HG02623 (cell line): ENCODE measurements around the gene TNFSF4.
"Not testable (repeated sequence)": the region's sequence is repeated elsewhere in the genome, so short reads cannot be mapped to it uniquely, and the experiment has no call there.

Source experiments
- ATAC-seq: cut with Tn5 transposase; IDR thresholded peaks from one replicate; pipeline ENCODE4 v1.9.1; 2021; ENCODE audit warnings: moderate library complexity; ENCODE audit not compliant: unreplicated experiment

The TNFSF4 gene

DNA sequence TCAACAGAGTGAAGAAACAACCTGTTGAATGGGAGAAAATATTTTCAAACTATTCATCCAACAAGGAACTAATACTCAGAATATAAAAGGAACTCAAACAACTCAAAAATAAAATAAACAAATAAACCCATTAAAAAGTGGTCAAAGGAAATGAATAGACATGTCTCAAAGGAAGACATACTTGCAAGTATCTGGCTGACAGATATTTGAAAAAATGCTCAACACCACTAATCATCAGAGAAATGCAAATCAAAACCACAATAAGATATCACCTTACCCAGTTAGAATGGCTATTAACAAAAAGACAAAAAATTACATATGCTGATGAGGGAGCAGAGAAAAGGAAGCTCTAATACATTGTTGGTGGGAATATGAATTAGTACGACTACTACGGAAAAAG lies 38.2 kb downstream of the TNFSF4 start:
- no peak for ATAC-seq

DNA sequence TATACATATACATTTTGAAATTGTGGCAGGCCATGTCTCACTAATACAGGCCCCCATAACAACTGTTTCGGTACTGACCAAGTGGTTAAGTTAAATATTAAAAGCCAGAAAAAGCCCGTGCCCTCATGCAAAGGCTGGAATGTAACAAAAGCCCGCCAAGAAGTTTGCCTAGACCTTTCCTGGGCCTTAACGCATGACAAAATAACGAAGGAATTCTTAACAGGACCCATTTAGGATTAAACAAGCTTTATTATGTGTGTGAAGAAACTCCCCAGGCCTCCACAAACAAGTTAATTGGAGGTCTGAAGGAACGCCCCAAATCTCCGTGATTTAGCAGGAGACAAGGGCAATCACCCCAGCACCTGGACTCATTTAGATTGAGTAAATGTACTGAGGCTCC lies 42.4 kb downstream of the TNFSF4 start:
- ATAC-seq: no peak

DNA sequence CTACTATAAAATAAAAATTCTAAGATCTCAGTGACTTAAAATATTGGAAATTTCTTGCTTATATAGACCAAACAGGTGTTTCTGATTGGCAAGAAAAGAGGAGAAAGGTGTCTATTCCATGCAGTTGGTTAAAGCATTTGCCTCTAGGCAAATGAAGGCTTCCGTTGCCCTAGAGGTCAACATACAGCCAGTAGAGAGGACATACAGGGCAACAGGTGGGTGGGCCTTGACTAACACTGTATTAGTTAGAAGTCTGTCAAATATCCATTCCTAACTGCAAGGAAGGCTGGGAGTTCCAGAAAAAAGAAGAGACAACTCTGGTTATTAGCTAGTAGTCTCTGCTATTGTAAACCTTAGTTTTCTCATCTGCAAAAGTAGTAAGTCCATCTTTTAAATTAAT lies 43.0 kb downstream of the TNFSF4 start:
- no peak for ATAC-seq

- no peak for ATAC-seq
Measured at GRCh38 chr1:173163222-173163621, 43.9 kb downstream of the TNFSF4 start.

- ATAC-seq: no peak
Measured at GRCh38 chr1:173162601-173163000, 44.5 kb downstream of the TNFSF4 start.

GRCh38 chr1:173161510-173162221 lies 45.5 kb downstream of the TNFSF4 start:
- ATAC-seq: no peak

- ATAC-seq: not testable (repeated sequence)
Measured at GRCh38 chr1:173153964-173154363, 53.2 kb downstream of the TNFSF4 start.

GRCh38 chr1:173153503-173153902 lies 53.6 kb downstream of the TNFSF4 start:
- ATAC-seq: no peak

DNA sequence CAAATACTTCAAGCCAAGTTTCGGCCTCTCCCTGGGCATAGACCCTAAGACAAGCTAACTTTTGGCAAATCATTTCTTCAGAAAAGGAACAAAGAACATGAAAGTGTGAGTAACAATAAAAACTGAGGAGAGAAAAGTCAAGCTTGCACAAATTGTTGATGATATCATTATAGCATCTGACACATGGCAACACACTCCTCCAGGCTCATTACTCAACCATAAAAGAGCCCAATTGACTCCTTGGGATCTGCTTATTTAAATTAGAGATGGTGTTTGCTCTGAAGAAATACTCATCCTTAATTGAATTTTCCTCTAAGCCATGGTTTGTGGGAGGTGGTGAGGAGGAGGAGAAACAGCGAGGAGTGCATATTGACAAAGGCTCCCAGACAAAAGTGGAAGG lies 54.5 kb downstream of the TNFSF4 start:
- no peak for ATAC-seq

- no peak for ATAC-seq
Measured at GRCh38 chr1:173150795-173151194, 56.3 kb downstream of the TNFSF4 start.

DNA sequence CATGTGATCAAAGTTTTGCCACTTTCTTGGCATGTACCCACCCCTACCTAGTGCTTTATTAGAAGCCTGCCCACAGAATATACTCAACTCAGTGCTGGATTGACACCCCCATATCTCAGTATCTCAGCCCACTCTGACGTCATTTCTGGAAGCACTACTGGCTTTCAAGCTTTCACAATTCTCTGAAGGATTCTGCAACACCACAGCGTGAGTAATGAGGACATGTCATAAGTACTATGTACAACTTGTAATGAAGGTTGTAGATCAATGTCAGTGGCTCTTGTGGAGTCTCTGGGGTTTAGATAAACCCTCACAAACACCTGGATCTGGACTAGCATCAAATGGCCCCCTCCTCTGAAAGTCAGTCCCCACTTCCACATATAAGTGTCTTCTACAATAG lies 57.2 kb downstream of the TNFSF4 start:
- no peak for ATAC-seq

- no peak for ATAC-seq
Measured at GRCh38 chr1:173148971-173149370, 58.2 kb downstream of the TNFSF4 start.

DNA sequence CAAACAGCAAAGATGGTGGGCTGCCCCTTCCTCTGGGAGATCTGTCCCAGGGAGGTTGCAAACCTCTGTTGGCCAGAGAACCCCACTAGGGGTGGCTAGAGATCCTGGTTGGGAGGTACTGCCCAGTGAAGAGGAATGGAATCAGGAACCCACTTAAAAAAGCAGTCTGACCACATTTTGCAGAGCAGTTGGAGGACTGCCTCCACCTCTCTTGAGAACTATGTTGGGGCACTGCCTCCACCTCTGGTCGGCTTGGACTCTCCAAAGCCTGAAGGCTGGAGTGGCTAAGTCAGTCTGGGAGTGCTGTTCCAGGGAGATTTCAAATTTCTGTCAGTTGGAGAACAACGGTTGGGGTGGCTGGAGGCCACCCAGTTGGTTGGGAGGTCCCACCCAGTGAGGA lies 58.6 kb downstream of the TNFSF4 start:
- no peak for ATAC-seq

DNA sequence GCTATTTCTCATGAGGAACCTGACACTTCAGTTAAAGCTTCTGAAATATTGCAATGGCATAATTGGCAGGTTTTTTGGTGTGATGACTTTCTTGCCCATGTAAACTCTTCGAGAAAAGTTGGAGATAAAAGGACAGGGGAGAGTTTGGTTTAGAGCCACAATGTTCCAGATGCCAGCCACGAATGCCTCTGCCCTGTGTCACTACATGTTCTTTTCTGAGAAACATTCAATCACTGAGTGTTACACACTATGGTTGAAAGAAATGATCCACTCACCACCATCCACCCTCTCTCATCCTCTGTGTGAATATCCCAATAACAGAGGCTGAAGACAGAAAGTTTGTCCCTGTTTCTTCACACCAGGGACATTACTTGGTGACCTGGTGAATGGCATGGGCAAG lies 66.4 kb downstream of the TNFSF4 start:
- no peak for ATAC-seq

- ATAC-seq: no peak
Measured at GRCh38 chr1:173139706-173140105, 67.4 kb downstream of the TNFSF4 start.

- no peak for ATAC-seq
Measured at GRCh38 chr1:173137107-173137706, 69.9 kb downstream of the TNFSF4 start.

- ATAC-seq: no peak
Measured at GRCh38 chr1:173134800-173135199, 72.3 kb downstream of the TNFSF4 start.

DNA sequence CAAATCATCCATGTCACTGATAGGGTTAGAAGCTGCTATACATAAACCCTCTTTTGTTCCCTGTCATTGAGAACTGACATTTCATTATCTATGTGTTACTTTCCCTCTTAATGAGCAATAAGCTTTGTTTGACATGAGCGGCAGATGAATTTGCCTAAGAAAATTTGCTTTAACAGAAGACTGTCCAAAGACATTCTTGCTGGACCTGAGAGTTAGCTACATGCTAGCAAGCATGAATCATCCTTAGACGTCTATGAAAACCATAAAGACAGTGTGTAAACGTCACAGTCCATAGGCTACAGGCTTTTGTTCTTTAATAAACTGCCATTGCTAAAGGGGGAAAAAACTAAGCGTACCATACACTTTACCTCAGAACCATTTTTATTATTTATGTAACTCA lies 73.1 kb downstream of the TNFSF4 start:
- no peak for ATAC-seq
